ENCODE results near the gene CRYGS. TPM values are rescaled to one million over a fixed set of nuclear protein-coding genes. Genes with fewer than 3 reads are reported as not detected.
"Not testable (repeated sequence)": the region's sequence is repeated elsewhere in the genome, so short reads cannot be mapped to it uniquely, and the experiment has no call there.

Gene CRYGS
- total RNA-seq, 6 experiments from 2014 or later, result 0.86 to 2.6 (median 1.5) TPM

- Histone ChIP-seq H3K9me3 (no peaks in the 10 kb centered on the region), H3K4me3 (peak overlapping the region; percentile 63 to 93 (median 92)), H3K27me3 (no peaks in the 10 kb centered on the region), H3K36me3 (peaks cover 0 to 22% (median 12%) of the 10 kb centered on the region in 4 donors), H3K4me1 (peaks cover 0 to 33% (median 13%) of the 10 kb centered on the region in 4 donors), H3K27ac (peak overlapping the region; percentile 80 to 89 (median 82))
- 5% methylated on average over 19 of the region's 21 CpGs for WGBS (ENCODE audit: insufficient coverage, low coverage, low lambda C conversion rate, missing lambda C conversion rate)
- intact Hi-C loops (cut with DNase I), result no loop called here
- TF ChIP-seq POLR2A (IDR thresholded peaks at IDR 0.05), result no peak
- no peak for TF ChIP-seq CTCF (IDR thresholded peaks at IDR 0.05)
- ATAC-seq, result no peak
- DNase-seq, result peak in 1 of 3 donors; percentile 61
Observed at GRCh38 chr3:186570941-186571643, 26.9 kb upstream of the CRYGS start.

- intact Hi-C loops (cut with DNase I), result no loop called here
- Histone ChIP-seq H3K4me3 (peak within 1 kb of the TSS; percentile 63 to 93 (median 92)), H3K27me3 (no peaks in the 10 kb centered on the region), H3K36me3 (peaks cover 0 to 15% (median 8%) of the 10 kb centered on the region in 4 donors), H3K9me3 (no peaks in the 10 kb centered on the region), H3K4me1 (peaks cover 0 to 33% (median 14%) of the 10 kb centered on the region in 4 donors), H3K27ac (peak within 1 kb of the TSS; percentile 80 to 89 (median 82))
- TF ChIP-seq POLR2A (IDR thresholded peaks at IDR 0.05) (peak; percentile 87), CTCF (IDR thresholded peaks at IDR 0.05) (no peak)
- peak; percentile 99 to 100 (median 100) for DNase-seq
- ATAC-seq, result peak; percentile 85 to 94 (median 90)
- under 1% methylated on average over 51 of the region's 59 CpGs for WGBS (ENCODE audit: insufficient coverage, low coverage, low lambda C conversion rate, missing lambda C conversion rate)
Observed at GRCh38 chr3:186570096-186570940, 26.1 kb upstream of the CRYGS start, which contains the start of gene DNAJB11. Gene DNAJB11 (plus strand): TSS chr3:186570720. CDS start chr3:186570898, 178 bp downstream.

GRCh38 chr3:186569779-186570095 is 25.6 kb upstream of the CRYGS start:
- H3K9me3 ChIP-seq, result no peaks in the 10 kb centered on the region
- peaks cover 0 to 33% (median 14%) of the 10 kb centered on the region in 4 donors for H3K4me1 ChIP-seq
- peaks cover 0 to 15% (median 8%) of the 10 kb centered on the region in 4 donors for H3K36me3 ChIP-seq
- peak overlapping the region in 1 of 3 donors; percentile 89 for H3K27ac ChIP-seq
- no peak for ATAC-seq
- H3K4me3 ChIP-seq, result peak overlapping the region; percentile 28 to 93 (median 92)
- WGBS (ENCODE audit: insufficient coverage, low coverage, low lambda C conversion rate, missing lambda C conversion rate), result 3% methylated on average over 7 of the region's 7 CpGs
- no peak for TF ChIP-seq POLR2A (IDR thresholded peaks at IDR 0.05)
- TF ChIP-seq CTCF (IDR thresholded peaks at IDR 0.05), result no peak
- no peak for DNase-seq
- intact Hi-C loops (cut with DNase I), result no loop called here
- H3K27me3 ChIP-seq, result no peaks in the 10 kb centered on the region

- peak overlapping the region in 1 of 3 donors; percentile 28 for H3K4me3 ChIP-seq
- H3K27me3 ChIP-seq; ATAC-seq; DNase-seq; H3K9me3 ChIP-seq; H3K27ac ChIP-seq; intact Hi-C loops (cut with DNase I): not testable (repeated sequence)
- WGBS (ENCODE audit: insufficient coverage, low coverage, low lambda C conversion rate, missing lambda C conversion rate), result 86% methylated on average over 10 of the region's 11 CpGs
- peaks cover 0 to 33% (median 14%) of the 10 kb centered on the region in 4 donors for H3K4me1 ChIP-seq
- H3K36me3 ChIP-seq, result peaks cover 0 to 15% (median 8%) of the 10 kb centered on the region in 4 donors
Observed at GRCh38 chr3:186569361-186569760, 25.2 kb upstream of the CRYGS start.
